H1 (cell line): ENCODE measurements around the gene FBXO38.

Experiments
- CTCF ChIP-seq, 3 experiments: IDR thresholded peaks; 1 replicate in 2 of 3; 2 replicates in 1 of 3; pipeline versions ENCODE4 v1.5.1 to v1.6.1; 2011; ENCODE audit warnings: low read length in 3 of 3, mild to moderate bottlenecking in 3 of 3, inconsistent platforms in 2 of 3, low read depth in 1 of 3, moderate library complexity in 1 of 3; ENCODE audit not compliant: insufficient read depth in 1 of 3; ENCODE audit errors: control extremely low read depth in 1 of 3
- HDAC6 ChIP-seq: IDR thresholded peaks from one replicate; pipeline ENCODE4 v1.7.1; 2012; ENCODE audit warnings: low read depth, mild to moderate bottlenecking, inconsistent platforms, low read length, moderate library complexity
- KDM1A ChIP-seq: fragments of 200-600, 300-600 bp; sonication (generic); IDR thresholded peaks from 2 replicates; pipeline ENCODE4 v1.7.1; 2016; ENCODE audit warnings: mild to moderate bottlenecking, low read length, borderline replicate concordance
- MAFK ChIP-seq: IDR thresholded peaks from 2 replicates; pipeline ENCODE4 v1.6.1; 2012; ENCODE audit warnings: low read depth, mild to moderate bottlenecking, improper control_type of control experiment, low read length

- no peak for TF ChIP-seq MAFK
- TF ChIP-seq KDM1A = no peak
- TF ChIP-seq CTCF (IDR thresholded peaks at IDR 0.05; ENCODE audit: control extremely low read depth in 1 of 3, insufficient read depth in 1 of 3, low read depth in 1 of 3, low read length in 3 of 3) = no peak
- TF ChIP-seq HDAC6 = no peak
Measured at GRCh38 chr5:148426514-148426913, 42.8 kb downstream of the FBXO38 start.
